HepG2 (cell line): ENCODE results near the gene CARD9. TPM values are rescaled to one million over a fixed set of nuclear protein-coding genes. Genes with fewer than 3 reads are reported as not detected.

Source experiments
- AGO1 ChIP-seq: fragments of 200-400 bp; formaldehyde crosslinking; IDR thresholded peaks from 2 replicates; pipeline ENCODE4 v1.6.1; 2017; ENCODE audit warnings: mild to moderate bottlenecking, low read depth, low read length, moderate library complexity; ENCODE audit not compliant: poor library complexity, severe bottlenecking
- ARNTL ChIP-seq: sonication (generic); formaldehyde crosslinking; IDR thresholded peaks from 2 replicates; pipeline ENCODE4 v1.4.0; 2020; ENCODE audit warnings: mild to moderate bottlenecking, missing genetic modification reagents
- CC2D1A ChIP-seq: sonication (generic); formaldehyde crosslinking; IDR thresholded peaks from 2 replicates; pipeline ENCODE4 v1.8.1; 2023; ENCODE audit warnings: mild to moderate bottlenecking, missing genetic modification reagents
- MIER3 ChIP-seq: IDR thresholded peaks from 2 replicates; pipeline ENCODE4 v1.6.1; 2016; ENCODE audit warnings: missing compliant biosample characterization, borderline replicate concordance
- PHB2 ChIP-seq: fragments of 450-650 bp; IDR thresholded peaks from 2 replicates; pipeline ENCODE4 v1.6.1; 2018; ENCODE audit not compliant: partially characterized antibody
- RBM39 ChIP-seq: fragments of 200-400 bp; formaldehyde crosslinking; IDR thresholded peaks from one replicate; pipeline ENCODE4 v1.6.1; 2018; ENCODE audit warnings: antibody characterized with exemption, mild to moderate bottlenecking, low read depth, low read length; ENCODE audit not compliant: poor library complexity, severe bottlenecking
- RORA ChIP-seq: sonication (generic); formaldehyde crosslinking; IDR thresholded peaks from 2 replicates; pipeline ENCODE4 v1.5.0; 2020; ENCODE audit warnings: mild to moderate bottlenecking, missing genetic modification reagents, moderate library complexity
- SIN3A ChIP-seq: IDR thresholded peaks from 2 replicates; pipeline ENCODE4 v1.6.1; 2011; ENCODE audit warnings: low read depth, mild to moderate bottlenecking, control low read depth, low read length, borderline replicate concordance
- SKI ChIP-seq: fragments of 450-650 bp; IDR thresholded peaks from one replicate; pipeline ENCODE4 v1.6.1; 2018; ENCODE audit warnings: mild to moderate bottlenecking; ENCODE audit not compliant: partially characterized antibody
- SRSF4 ChIP-seq: fragments of 200-400 bp; formaldehyde crosslinking; IDR thresholded peaks from one replicate; pipeline ENCODE4 v1.6.1; 2018; ENCODE audit warnings: mild to moderate bottlenecking, low read depth, low read length, moderate library complexity; ENCODE audit not compliant: poor library complexity, severe bottlenecking
- XBP1 ChIP-seq: sonication (generic); formaldehyde crosslinking; IDR thresholded peaks from 2 replicates; pipeline ENCODE4 v1.5.0; 2020; ENCODE audit warnings: missing genetic modification reagents
- ZNF33A ChIP-seq: sonication (generic); formaldehyde crosslinking; IDR thresholded peaks from 2 replicates; pipeline ENCODE4 v1.5.1; 2020; ENCODE audit warnings: missing genetic modification reagents, mild to moderate bottlenecking, moderate library complexity, borderline replicate concordance
- ZNF550 ChIP-seq: sonication (generic); formaldehyde crosslinking; IDR thresholded peaks from 2 replicates; pipeline ENCODE4 v1.4.0; 2020; ENCODE audit warnings: mild to moderate bottlenecking, missing genetic modification reagents, borderline replicate concordance
- ZNF562 ChIP-seq: sonication (generic); formaldehyde crosslinking; IDR thresholded peaks from 2 replicates; pipeline ENCODE4 v1.8.0; 2022; ENCODE audit warnings: missing genetic modification reagents, borderline replicate concordance
- ZNF607 ChIP-seq: sonication (generic); formaldehyde crosslinking; IDR thresholded peaks from 2 replicates; pipeline ENCODE4 v1.5.1; 2020; ENCODE audit warnings: missing genetic modification reagents, mild to moderate bottlenecking, borderline replicate concordance
- ZNF609 ChIP-seq: sonication (generic); formaldehyde crosslinking; IDR thresholded peaks from 2 replicates; pipeline ENCODE4 v1.4.0; 2020; ENCODE audit warnings: mild to moderate bottlenecking, missing genetic modification reagents, borderline replicate concordance
- ZNF772 ChIP-seq: sonication (generic); formaldehyde crosslinking; IDR thresholded peaks from 2 replicates; pipeline ENCODE4 v1.5.0; 2020; ENCODE audit warnings: mild to moderate bottlenecking, missing genetic modification reagents
- polyA plus RNA-seq, 8 experiments: library from polyadenylated mRNA; depleted of rRNA in 3 of 8; stranded (reverse) in 7 of 8; unstranded in 1 of 8; fragments of >200 nt; fragmentation: Illumina TruSeq in 4 of 8; extraction: Trizol in 4 of 8; gene quantifications; 2 replicates each; pipeline versions ENCODE4 v1.2.1 to v1.2.3, GENCODE V29; 2011 to 2016; ENCODE audit warnings: low read depth in 4 of 8, missing spikeins in 1 of 8, mixed read lengths in 1 of 8; ENCODE audit not compliant: insufficient read depth in 1 of 8
- total RNA-seq, 5 experiments: library from RNA; depleted of rRNA; stranded (reverse); fragments of >200 nt; fragmentation: Illumina TruSeq; extraction: Trizol; gene quantifications; 2 replicates each; pipeline ENCODE4 v1.2.3, GENCODE V29; 2016; ENCODE audit warnings: low read depth in 1 of 5
- TF ChIP-seq, protein P1 (sequence below): sonication (generic); formaldehyde crosslinking; conservative IDR thresholded peaks from 2 replicates; pipeline ENCODE4 v1.5.0; 2020; ENCODE audit warnings: missing genetic modification reagents

The CARD9 gene
- total and polyA plus RNA-seq, 2 of the 13 experiments (the other 11 are each of a cell fraction or from before 2014, with no cell fraction given) = 3.3 to 7.4 TPM

GRCh38 chr9:136363949-136364748, 9.3 kb downstream of the CARD9 start (continued):
- TF ChIP-seq ZNF609 (CRISPR knock-in tag) (peak; percentile 20; the same call in 1 of the 2 replicates), ZNF772 (CRISPR knock-in tag) (no peak), PHB2 (no peak), SKI (no peak), ZNF550 (CRISPR knock-in tag) (peak; percentile 33; the same call in 1 of the 2 replicates), RBM39 (peak; percentile 24), CC2D1A (0 out of 2 replicates have a peak, but pooled peaks have one; percentile 76), ZNF33A (CRISPR knock-in tag) (no peak), ZNF562 (0 out of 2 replicates have a peak, but pooled peaks have one; percentile 14), AGO1 (peak; percentile 19), XBP1 (CRISPR knock-in tag) (no peak), MIER3 (0 out of 2 replicates have a peak, but pooled peaks have one; percentile 4), ARNTL (peak; percentile 64; the same call in 1 of the 2 replicates), SRSF4 (no peak), ZNF607 (CRISPR knock-in tag) (peak; percentile 24; the same call in 1 of the 2 replicates), RORA (CRISPR knock-in tag) (no peak), SIN3A (no peak)
- TF ChIP-seq, protein P1, sequence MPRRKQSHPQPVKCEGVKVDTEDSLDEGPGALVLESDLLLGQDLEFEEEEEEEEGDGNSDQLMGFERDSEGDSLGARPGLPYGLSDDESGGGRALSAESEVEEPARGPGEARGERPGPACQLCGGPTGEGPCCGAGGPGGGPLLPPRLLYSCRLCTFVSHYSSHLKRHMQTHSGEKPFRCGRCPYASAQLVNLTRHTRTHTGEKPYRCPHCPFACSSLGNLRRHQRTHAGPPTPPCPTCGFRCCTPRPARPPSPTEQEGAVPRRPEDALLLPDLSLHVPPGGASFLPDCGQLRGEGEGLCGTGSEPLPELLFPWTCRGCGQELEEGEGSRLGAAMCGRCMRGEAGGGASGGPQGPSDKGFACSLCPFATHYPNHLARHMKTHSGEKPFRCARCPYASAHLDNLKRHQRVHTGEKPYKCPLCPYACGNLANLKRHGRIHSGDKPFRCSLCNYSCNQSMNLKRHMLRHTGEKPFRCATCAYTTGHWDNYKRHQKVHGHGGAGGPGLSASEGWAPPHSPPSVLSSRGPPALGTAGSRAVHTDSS (CRISPR knock-in tag) = no peak
